NCI-H345 (cell line): ENCODE results near the gene HSD17B3.
"Not testable (repeated sequence)": the region's sequence is repeated elsewhere in the genome, so short reads cannot be mapped to it uniquely, and the experiment has no call there.

Source experiments
- DNase-seq: peaks from one replicate; lab custom pipeline; 2025; lab: John Stamatoyannopoulos, UW

HSD17B3 gene

GRCh38 chr9:96306958-96307357 lies 5.0 kb upstream of the HSD17B3 start:
- DNase-seq = not testable (repeated sequence)

- DNase-seq = no peak
Measured at GRCh38 chr9:96305171-96305570, 3.2 kb upstream of the HSD17B3 start.

- no peak for DNase-seq
Measured at GRCh38 chr9:96304230-96304629, 2.3 kb upstream of the HSD17B3 start.

- DNase-seq = no peak
Measured at GRCh38 chr9:96299823-96300222, 2.2 kb downstream of the HSD17B3 start.

- no peak for DNase-seq
Measured at GRCh38 chr9:96294159-96294545, 7.8 kb downstream of the HSD17B3 start.

GRCh38 chr9:96293498-96294158 lies 8.3 kb downstream of the HSD17B3 start:
- DNase-seq = no peak

GRCh38 chr9:96289392-96289791 lies 12.6 kb downstream of the HSD17B3 start:
- no peak for DNase-seq

GRCh38 chr9:96281641-96282040 lies 20.3 kb downstream of the HSD17B3 start:
- DNase-seq = no peak

- no peak for DNase-seq
Measured at GRCh38 chr9:96279932-96280331, 22.0 kb downstream of the HSD17B3 start.

- DNase-seq = no peak
Measured at GRCh38 chr9:96274939-96275338, 27.0 kb downstream of the HSD17B3 start.

GRCh38 chr9:96270236-96270744 lies 31.7 kb downstream of the HSD17B3 start:
- DNase-seq = no peak

GRCh38 chr9:96258967-96259366 lies 43.0 kb downstream of the HSD17B3 start:
- no peak for DNase-seq

GRCh38 chr9:96256800-96257199 lies 45.2 kb downstream of the HSD17B3 start:
- DNase-seq = no peak

- DNase-seq = no peak
Measured at GRCh38 chr9:96255698-96256097, 46.3 kb downstream of the HSD17B3 start.

- no peak for DNase-seq
Measured at GRCh38 chr9:96253059-96253696, 48.8 kb downstream of the HSD17B3 start.

- no peak for DNase-seq
Measured at GRCh38 chr9:96251451-96251850, 50.5 kb downstream of the HSD17B3 start.

- DNase-seq = no peak
Measured at GRCh38 chr9:96249746-96250145, 52.2 kb downstream of the HSD17B3 start.

- no peak for DNase-seq
Measured at GRCh38 chr9:96246267-96246671, 55.7 kb downstream of the HSD17B3 start.

- DNase-seq = no peak
Measured at GRCh38 chr9:96245399-96245798, 56.6 kb downstream of the HSD17B3 start.

GRCh38 chr9:96243778-96244177 lies 58.2 kb downstream of the HSD17B3 start:
- no peak for DNase-seq

GRCh38 chr9:96242811-96243210 lies 59.2 kb downstream of the HSD17B3 start:
- DNase-seq = no peak

- no peak for DNase-seq
Measured at GRCh38 chr9:96241391-96241809, 60.6 kb downstream of the HSD17B3 start.

- DNase-seq = no peak
Measured at GRCh38 chr9:96236854-96237550, 65.0 kb downstream of the HSD17B3 start.
